Measurements from ENCODE around the gene SYVN1.
A peak's percentile ranks its signal among the peaks of the same experiment; 100 is the strongest.
"Not testable (repeated sequence)": the region's sequence is repeated elsewhere in the genome, so short reads cannot be mapped to it uniquely, and the experiment has no call there.

Gene SYVN1

GRCh38 chr11:65125197-65126056 lies 8.9 kb downstream of the SYVN1 start:
- no peak for DNase-seq

GRCh38 chr11:65124480-65125196 lies 9.7 kb downstream of the SYVN1 start:
- no peak for DNase-seq

- DNase-seq = peak; percentile 99
Observed at GRCh38 chr11:65121865-65122696, 12.2 kb downstream of the SYVN1 start, which contains the start of the genes FAU and MRPL49. Gene FAU, minus strand, starts transcription at chr11:65122134. Its CDS starts 321 bp downstream, at chr11:65121813. Gene MRPL49, plus strand, starts transcription at chr11:65122321. Its CDS starts 26 bp downstream, at chr11:65122347.

GRCh38 chr11:65121447-65121864 lies 12.9 kb downstream of the SYVN1 start:
- no peak for DNase-seq

- no peak for DNase-seq
Observed at GRCh38 chr11:65120831-65121230, 13.5 kb downstream of the SYVN1 start.

- no peak for DNase-seq
Observed at GRCh38 chr11:65119670-65119995, 14.7 kb downstream of the SYVN1 start.

- DNase-seq = not testable (repeated sequence)
Observed at GRCh38 chr11:65118891-65119669, 15.2 kb downstream of the SYVN1 start.

GRCh38 chr11:65118097-65118837 lies 16.1 kb downstream of the SYVN1 start:
- no peak for DNase-seq

GRCh38 chr11:65117206-65118096 lies 16.9 kb downstream of the SYVN1 start, which contains the start of gene ZNHIT2:
Gene ZNHIT2, minus strand, starts transcription at chr11:65117701. Its CDS starts 48 bp downstream, at chr11:65117653.
- DNase-seq = peak; percentile 100

GRCh38 chr11:65116370-65117205 lies 17.7 kb downstream of the SYVN1 start:
- peak; percentile 46 for DNase-seq

GRCh38 chr11:65115361-65116082 lies 18.8 kb downstream of the SYVN1 start:
- no peak for DNase-seq

- DNase-seq = no peak
Observed at GRCh38 chr11:65114538-65115171, 19.7 kb downstream of the SYVN1 start.

GRCh38 chr11:65113839-65114238 lies 20.5 kb downstream of the SYVN1 start:
- DNase-seq = no peak

- no peak for DNase-seq
Observed at GRCh38 chr11:65113361-65113756, 21.0 kb downstream of the SYVN1 start.

- DNase-seq = peak; percentile 70
Observed at GRCh38 chr11:65112546-65113360, 21.6 kb downstream of the SYVN1 start.

GRCh38 chr11:65111744-65112545 lies 22.4 kb downstream of the SYVN1 start, which contains the start of gene TM7SF2:
Gene TM7SF2, plus strand, starts transcription at chr11:65111872. Its CDS starts 144 bp downstream, at chr11:65112016.
- DNase-seq = peak; percentile 92
